Measurements from ENCODE around the gene PGM1. TPM values are rescaled to one million over a fixed set of nuclear protein-coding genes. Genes with fewer than 3 reads are reported as not detected.

The PGM1 gene
- total and polyA plus RNA-seq, 10 donors, result 4.5 to 37.4 (median 24.1) TPM

GRCh38 chr1:63633281-63633680, 40.1 kb downstream of the PGM1 start:
- 90 to 96% (median 96%) methylated on average over 4 of the region's 4 CpGs for whole genome bisulfite sequencing, 5 donors
- peaks cover 0 to 91% (median 56%) of the 10 kb centered on the region in 6 donors for H3K36me3 ChIP-seq

GRCh38 chr1:63634471-63634870, 41.3 kb downstream of the PGM1 start:
- no peak for DNase-seq
- intact Hi-C loops (cut with DNase I; ENCODE audit: low total_unique reads), result no loop called here

More at GRCh38 chr1:63633281-63633680, 40.1 kb downstream of the PGM1 start:
- H3K27ac ChIP-seq, result no peak overlapping the region
- H3K4me3 ChIP-seq, result no peak overlapping the region
- intact Hi-C loops (cut with DNase I; ENCODE audit: low total_unique reads), result no loop called here
- no peaks in the 10 kb centered on the region for H3K27me3 ChIP-seq (replicated peaks in 1 of 7)
- H3K4me1 ChIP-seq, result no peaks in the 10 kb centered on the region
- H3K9me3 ChIP-seq, result no peaks in the 10 kb centered on the region
- no peak for TF ChIP-seq POLR2AphosphoS5 (IDR thresholded peaks at IDR 0.05)
- no peak for DNase-seq

GRCh38 chr1:63635681-63636080, 42.5 kb downstream of the PGM1 start:
- no peak overlapping the region for H3K4me3 ChIP-seq
- DNase-seq, result no peak
- no peaks in the 10 kb centered on the region for H3K9me3 ChIP-seq
- TF ChIP-seq CTCF (IDR thresholded peaks at IDR 0.05 in 8 of 11, conservative IDR thresholded peaks at IDR 0.05 in 3 of 11) (no peak), POLR2A (IDR thresholded peaks at IDR 0.05) (no peak), POLR2AphosphoS5 (IDR thresholded peaks at IDR 0.05) (no peak)
- no peaks in the 10 kb centered on the region for H3K27me3 ChIP-seq (replicated peaks in 1 of 7)
- intact Hi-C loops (cut with DNase I; ENCODE audit: low total_unique reads), result no loop called here
- no peak overlapping the region for H3K27ac ChIP-seq
- no peaks in the 10 kb centered on the region for H3K4me1 ChIP-seq
- H3K36me3 ChIP-seq, result peaks cover 3 to 97% (median 55%) of the 10 kb centered on the region in 6 donors
- WGBS, 5 donors, result 91 to 96% (median 93%) methylated on average over 1 of the region's 1 CpG

More at GRCh38 chr1:63634471-63634870, 41.3 kb downstream of the PGM1 start:
- Histone ChIP-seq H3K27me3 (replicated peaks in 1 of 7) (no peaks in the 10 kb centered on the region), H3K4me3 (no peak overlapping the region), H3K27ac (no peak overlapping the region), H3K36me3 (peaks cover 3 to 97% (median 61%) of the 10 kb centered on the region in 6 donors), H3K9me3 (no peaks in the 10 kb centered on the region), H3K4me1 (no peaks in the 10 kb centered on the region)
- TF ChIP-seq CTCF (IDR thresholded peaks at IDR 0.05 in 8 of 11, conservative IDR thresholded peaks at IDR 0.05 in 3 of 11), result no peak
- no peak for TF ChIP-seq POLR2A (IDR thresholded peaks at IDR 0.05)
- TF ChIP-seq POLR2AphosphoS5 (IDR thresholded peaks at IDR 0.05), result no peak
- 92 to 98% (median 96%) methylated on average over 4 of the region's 4 CpGs for WGBS, 5 donors

- H3K4me1 ChIP-seq, result no peaks in the 10 kb centered on the region
- no peak overlapping the region for H3K4me3 ChIP-seq
- no peaks in the 10 kb centered on the region for H3K9me3 ChIP-seq
- H3K27ac ChIP-seq, result no peak overlapping the region
- peaks cover 3 to 95% (median 51%) of the 10 kb centered on the region in 6 donors for H3K36me3 ChIP-seq
- WGBS, 5 donors, result 91 to 96% (median 94%) methylated on average over 15 of the region's 15 CpGs
- DNase-seq, result no peak
- intact Hi-C loops (cut with DNase I; ENCODE audit: low total_unique reads), result no loop called here
- TF ChIP-seq CTCF (IDR thresholded peaks at IDR 0.05 in 8 of 11, conservative IDR thresholded peaks at IDR 0.05 in 3 of 11), result no peak
- TF ChIP-seq POLR2A (IDR thresholded peaks at IDR 0.05), result no peak
- TF ChIP-seq POLR2AphosphoS5 (IDR thresholded peaks at IDR 0.05), result no peak
- H3K27me3 ChIP-seq (replicated peaks in 1 of 7), result no peaks in the 10 kb centered on the region
Observed at GRCh38 chr1:63636192-63637105, 43.2 kb downstream of the PGM1 start.

All from spleen (tissue), 11 donors.